Bronchial epithelial cell (primary cell): ENCODE results near the gene PLA2G4E. TPM values are rescaled to one million over a fixed set of nuclear protein-coding genes. Genes with fewer than 3 reads are reported as not detected.

Experiments
- DNase-seq: peaks from one replicate; pipeline ENCODE4 v3.0.0-alpha.2; 2010; ENCODE audit warnings: low read depth
- FAIRE-seq: peaks from 2 replicates; lab custom pipeline; 2011; peaks lifted over from hg19 to GRCh38; lab: Jason Lieb, UNC
- H3K27me3 ChIP-seq: 2 replicates; pipeline ENCODE4 v1.5.1; 2011; ENCODE audit warnings: low read length; ENCODE audit not compliant: control insufficient read depth, insufficient read depth
- H3K36me3 ChIP-seq: 2 replicates; pipeline ENCODE4 v1.5.1; 2011; ENCODE audit warnings: low read length; ENCODE audit not compliant: control insufficient read depth, insufficient read depth
- H3K4me3 ChIP-seq: 2 replicates; pipeline ENCODE4 v1.5.1; 2011; ENCODE audit warnings: mild to moderate bottlenecking, low read depth, low read length, control low read depth
- CTCF ChIP-seq: IDR thresholded peaks from 2 replicates; pipeline ENCODE4 v1.5.1; 2011; ENCODE audit warnings: mild to moderate bottlenecking, moderate library complexity, low read length, control low read depth, inconsistent platforms; ENCODE audit not compliant: insufficient read depth, severe bottlenecking
- total RNA-seq: library from RNA; depleted of rRNA; stranded (reverse); fragments of >200 nt; gene quantifications from 2 replicates; pipeline ENCODE4 v1.2.1, GENCODE V29; 2014

PLA2G4E gene
- total RNA-seq, 1 donor from 2014 or later: under 0.01 TPM

- FAIRE-seq: no peak
- H3K4me3 ChIP-seq: no peak overlapping the region
- peak; percentile 23 for DNase-seq
Observed at GRCh38 chr15:41969851-41970431, 50.9 kb downstream of the PLA2G4E start.

GRCh38 chr15:41968701-41969100, 52.1 kb downstream of the PLA2G4E start:
- no peak for FAIRE-seq
- DNase-seq: peak; percentile 26
- no peak for TF ChIP-seq CTCF
- Histone ChIP-seq H3K36me3 (peaks cover 1% of the 10 kb centered on the region), H3K4me3 (no peak overlapping the region), H3K27me3 (no peaks in the 10 kb centered on the region)

More at GRCh38 chr15:41969851-41970431, 50.9 kb downstream of the PLA2G4E start:
- no peak for TF ChIP-seq CTCF
- Histone ChIP-seq H3K27me3 (no peaks in the 10 kb centered on the region), H3K36me3 (peaks cover 1% of the 10 kb centered on the region)

- no peak for FAIRE-seq
- Histone ChIP-seq H3K4me3 (no peak overlapping the region), H3K27me3 (no peaks in the 10 kb centered on the region), H3K36me3 (peaks cover 1% of the 10 kb centered on the region)
- no peak for TF ChIP-seq CTCF
- peak; percentile 60 for DNase-seq
Observed at GRCh38 chr15:41967506-41968206, 53.2 kb downstream of the PLA2G4E start.

GRCh38 chr15:41966920-41967465, 53.8 kb downstream of the PLA2G4E start:
- TF ChIP-seq CTCF: no peak
- Histone ChIP-seq H3K4me3 (no peak overlapping the region), H3K36me3 (peaks cover 1% of the 10 kb centered on the region), H3K27me3 (no peaks in the 10 kb centered on the region)
- DNase-seq (no peak), FAIRE-seq (no peak)

- no peaks in the 10 kb centered on the region for H3K27me3 ChIP-seq
- peaks cover 1% of the 10 kb centered on the region for H3K36me3 ChIP-seq
- H3K4me3 ChIP-seq: no peak overlapping the region
- FAIRE-seq (no peak), DNase-seq (no peak)
- no peak for TF ChIP-seq CTCF
Observed at GRCh38 chr15:41966414-41966812, 54.4 kb downstream of the PLA2G4E start.
